Smooth muscle cell (in vitro differentiated cells): ENCODE data around the gene ASPRV1. TPM values are rescaled to one million over a fixed set of nuclear protein-coding genes. Genes with fewer than 3 reads are reported as not detected.

Experiments
- DNase-seq: peaks from one replicate; lab custom pipeline; 2025; ENCODE audit not compliant: unreplicated experiment; lab: John Stamatoyannopoulos, UW
- H2AFZ ChIP-seq: fragments of 200-600 bp; sonication (generic); 2 replicates; pipeline ENCODE4 v1.6.0; 2016; ENCODE audit warnings: antibody characterized with exemption, low read depth, mild to moderate bottlenecking
- H3F3A ChIP-seq: fragments of 200-600 bp; sonication (generic); 2 replicates; pipeline ENCODE4 v1.6.0; 2017; ENCODE audit warnings: antibody characterized with exemption, low read depth
- H3K27ac ChIP-seq: fragments of 200-600 bp; sonication (generic); 2 replicates; pipeline ENCODE4 v1.5.1; 2016; ENCODE audit warnings: low read depth, mild to moderate bottlenecking
- H3K27me3 ChIP-seq: fragments of 200-600 bp; sonication (generic); 2 replicates; pipeline ENCODE4 v1.6.1; 2016; ENCODE audit warnings: low read depth, mild to moderate bottlenecking
- H3K36me3 ChIP-seq: fragments of 200-600 bp; sonication (generic); 2 replicates; pipeline ENCODE4 v1.5.1; 2016; ENCODE audit warnings: low read depth
- H3K4me1 ChIP-seq: fragments of 200-600 bp; sonication (generic); 2 replicates; pipeline ENCODE4 v1.5.1; 2016; ENCODE audit warnings: low read depth
- H3K4me2 ChIP-seq: fragments of 200-600 bp; sonication (generic); 2 replicates; pipeline ENCODE4 v1.6.0; 2016; ENCODE audit warnings: mild to moderate bottlenecking
- H3K4me3 ChIP-seq: fragments of 200-600 bp; sonication (generic); 2 replicates; pipeline ENCODE4 v1.5.1; 2016; ENCODE audit warnings: mild to moderate bottlenecking
- H3K79me2 ChIP-seq: fragments of 200-600 bp; sonication (generic); 2 replicates; pipeline ENCODE4 v1.6.0; 2016; ENCODE audit warnings: low read depth, mild to moderate bottlenecking
- H3K9ac ChIP-seq: fragments of 200-600 bp; sonication (generic); 2 replicates; pipeline ENCODE4 v1.6.0; 2016; ENCODE audit warnings: low read depth
- H3K9me3 ChIP-seq: fragments of 200-600 bp; sonication (generic); replicated peaks from 2 replicates; pipeline ENCODE4 v1.5.1; 2016; ENCODE audit warnings: low read depth
- H4K20me1 ChIP-seq: fragments of 200-600 bp; sonication (generic); 2 replicates; pipeline ENCODE4 v1.6.0; 2016; ENCODE audit warnings: low read depth
- CTCF ChIP-seq: fragments of 200-600 bp; sonication (generic); IDR thresholded peaks from 2 replicates; pipeline ENCODE4 v1.5.1; 2017; ENCODE audit warnings: borderline replicate concordance, mild to moderate bottlenecking, antibody characterized with exemption; ENCODE audit not compliant: insufficient read depth, poor library complexity, severe bottlenecking
- WGBS: methylation state at CpG from one replicate; pipeline ENCODE4 v1.1.7; 2016; ENCODE audit warnings: low lambda C conversion rate; 5-methylcytosine and 5-hydroxymethylcytosine counted together
- polyA plus RNA-seq: library from polyadenylated mRNA; unstranded; fragments of >200 nt; fragmentation: Nextera tagmentation; extraction: Ambion mirVana; gene quantifications from 2 replicates; pipeline ENCODE4 v1.2.1, GENCODE V29; 2016
- total RNA-seq: library from RNA; depleted of rRNA; stranded (reverse); fragments of >200 nt; gene quantifications from 2 replicates; pipeline ENCODE4 v1.2.3, GENCODE V29; 2014

The ASPRV1 gene
- total and polyA plus RNA-seq, 2 experiments from 2014 or later = 1.6 to 4.4 TPM

GRCh38 chr2:69923116-69923515 lies 38.3 kb downstream of the ASPRV1 start:
- Histone ChIP-seq H3K27me3 (no peaks in the 10 kb centered on the region), H3K27ac (no peak overlapping the region), H3K9me3 (no peaks in the 10 kb centered on the region), H3K4me3 (no peak overlapping the region), H3K79me2 (no peaks in the 10 kb centered on the region), H3K9ac (no peak overlapping the region), H3F3A (no peaks in the 10 kb centered on the region), H2AFZ (no peak overlapping the region), H3K4me2 (no peak overlapping the region), H4K20me1 (no peaks in the 10 kb centered on the region), H3K4me1 (no peaks in the 10 kb centered on the region), H3K36me3 (peaks cover 8% of the 10 kb centered on the region)
- DNase-seq = no peak
- no peak for TF ChIP-seq CTCF
- 98% methylated on average over 3 of the region's 3 CpGs for WGBS

DNA sequence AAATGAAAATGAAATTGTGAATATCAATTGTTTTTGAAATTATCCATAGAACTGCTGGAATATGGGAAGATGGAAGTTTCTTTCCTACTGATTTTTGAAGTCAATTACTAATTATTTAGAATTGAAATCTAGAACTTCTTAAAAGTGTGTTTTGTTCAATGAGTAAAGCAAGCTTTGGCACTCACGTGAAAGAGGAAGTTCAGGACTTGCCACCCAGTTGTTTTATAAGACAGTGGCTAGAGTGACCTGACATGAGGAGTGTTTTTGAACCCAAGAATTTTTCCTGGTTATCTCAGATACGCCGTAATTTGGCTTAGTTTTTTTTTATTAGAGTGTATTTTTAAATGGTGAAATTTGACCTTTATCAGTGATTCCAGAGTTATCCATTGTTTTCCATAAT lies 43.0 kb downstream of the ASPRV1 start:
- H2AFZ ChIP-seq = no peak overlapping the region
- H3K36me3 ChIP-seq = peaks cover 8% of the 10 kb centered on the region
- no peaks in the 10 kb centered on the region for H4K20me1 ChIP-seq
- H3F3A ChIP-seq = no peaks in the 10 kb centered on the region
- H3K4me1 ChIP-seq = peaks cover 14% of the 10 kb centered on the region
- H3K27ac ChIP-seq = peak overlapping the region; percentile 57
- WGBS = 95% methylated on average over 3 of the region's 3 CpGs
- H3K27me3 ChIP-seq = no peaks in the 10 kb centered on the region
- TF ChIP-seq CTCF = no peak
- DNase-seq = no peak
- H3K4me3 ChIP-seq = peak overlapping the region; percentile 5
- H3K4me2 ChIP-seq = no peak overlapping the region
- no peaks in the 10 kb centered on the region for H3K9me3 ChIP-seq
- peaks cover 21% of the 10 kb centered on the region for H3K79me2 ChIP-seq
- H3K9ac ChIP-seq = no peak overlapping the region

DNA sequence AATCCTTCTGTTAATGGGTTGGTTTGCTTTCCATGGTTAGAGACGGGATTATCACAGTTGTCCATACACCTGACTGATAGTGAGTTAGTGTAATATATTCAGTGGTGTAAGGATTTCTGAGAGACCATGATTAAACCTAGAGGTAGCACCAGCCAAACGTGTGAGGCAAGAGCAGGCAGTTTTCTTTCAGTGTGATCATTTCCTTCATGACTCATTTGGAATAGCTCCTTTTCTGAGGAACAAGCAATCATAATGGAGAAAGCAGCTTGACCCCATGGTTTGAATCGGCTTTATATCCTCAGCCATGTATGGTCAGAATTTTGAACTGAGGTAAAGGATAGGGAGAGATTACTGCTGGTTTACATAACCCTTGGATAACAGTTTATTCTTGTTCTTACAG lies 43.6 kb downstream of the ASPRV1 start:
- TF ChIP-seq CTCF = no peak
- Histone ChIP-seq H4K20me1 (no peaks in the 10 kb centered on the region), H3K9me3 (no peaks in the 10 kb centered on the region), H3K27ac (peak overlapping the region; percentile 57), H3K4me3 (peak overlapping the region; percentile 5), H3K36me3 (peaks cover 8% of the 10 kb centered on the region), H3K79me2 (peaks cover 21% of the 10 kb centered on the region), H3K4me2 (no peak overlapping the region), H2AFZ (no peak overlapping the region), H3F3A (no peaks in the 10 kb centered on the region), H3K4me1 (peaks cover 14% of the 10 kb centered on the region), H3K27me3 (no peaks in the 10 kb centered on the region), H3K9ac (no peak overlapping the region)
- 64% methylated on average over 3 of the region's 3 CpGs for WGBS
- DNase-seq = no peak

- H3K9ac ChIP-seq = peak overlapping the region; percentile 95
- H3K27ac ChIP-seq = no peak overlapping the region
- H2AFZ ChIP-seq = no peak overlapping the region
- H3K4me2 ChIP-seq = peak overlapping the region; percentile 100
- peaks cover 7% of the 10 kb centered on the region for H3F3A ChIP-seq
- H3K4me1 ChIP-seq = peaks cover 14% of the 10 kb centered on the region
- TF ChIP-seq CTCF = no peak
- H3K36me3 ChIP-seq = peaks cover 3% of the 10 kb centered on the region
- H4K20me1 ChIP-seq = no peaks in the 10 kb centered on the region
- WGBS = 62% methylated on average over 2 of the region's 2 CpGs
- no peaks in the 10 kb centered on the region for H3K27me3 ChIP-seq
- H3K9me3 ChIP-seq = no peaks in the 10 kb centered on the region
- DNase-seq = no peak
- peaks cover 21% of the 10 kb centered on the region for H3K79me2 ChIP-seq
- H3K4me3 ChIP-seq = peak overlapping the region; percentile 97
Measured at GRCh38 chr2:69916106-69916505, 45.3 kb downstream of the ASPRV1 start.
